Stimulated activated CD8-positive, alpha-beta memory T cell treated with anti-CD3 and anti-CD28 coated beads, Interleukin-15, amount 100 ng/mL, for 24 hours (primary cell): ENCODE data around the gene TLCD3B.
"Not testable (repeated sequence)": the region's sequence is repeated elsewhere in the genome, so short reads cannot be mapped to it uniquely, and the experiment has no call there.

ENCODE experiments used
- DNase-seq: peaks from one replicate; pipeline ENCODE4 v3.0.0-alpha.2; 2020; ENCODE audit warnings: low read depth

Gene TLCD3B

DNA sequence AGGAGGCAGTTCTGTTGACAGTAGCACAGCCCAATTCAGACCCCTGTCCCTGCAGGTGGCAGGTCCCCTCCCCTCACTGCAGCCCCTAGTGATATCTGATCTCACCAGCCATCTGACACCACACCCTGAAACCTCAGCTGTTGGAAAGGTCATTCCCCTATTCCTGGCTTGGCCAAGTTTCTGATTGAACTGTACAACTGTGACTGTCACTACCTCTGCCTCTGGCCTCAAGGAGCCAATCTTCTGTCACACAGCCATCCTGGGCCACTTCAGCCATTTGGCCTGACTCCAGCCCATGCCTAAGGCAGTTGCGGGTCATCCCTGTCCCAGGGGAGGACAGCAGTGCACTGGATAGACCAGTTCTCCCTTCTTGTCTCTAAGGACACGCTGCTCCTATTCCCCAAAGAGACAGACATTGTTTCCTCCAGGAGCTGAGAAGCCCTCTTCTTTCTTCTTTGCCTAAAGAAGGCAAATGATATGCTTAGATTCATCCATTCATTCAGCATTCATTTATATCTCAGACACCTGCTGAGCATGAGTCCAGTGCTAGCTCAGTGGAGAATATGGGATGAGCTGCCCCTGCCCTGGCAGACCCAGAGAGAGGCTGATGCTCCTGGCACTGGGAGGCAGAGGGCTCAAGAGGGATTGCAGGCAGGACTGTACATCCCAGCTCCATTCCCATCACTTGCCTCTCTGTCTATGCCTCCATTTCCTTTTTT lies 29.9 kb upstream of the TLCD3B start:
- DNase-seq = no peak

DNA sequence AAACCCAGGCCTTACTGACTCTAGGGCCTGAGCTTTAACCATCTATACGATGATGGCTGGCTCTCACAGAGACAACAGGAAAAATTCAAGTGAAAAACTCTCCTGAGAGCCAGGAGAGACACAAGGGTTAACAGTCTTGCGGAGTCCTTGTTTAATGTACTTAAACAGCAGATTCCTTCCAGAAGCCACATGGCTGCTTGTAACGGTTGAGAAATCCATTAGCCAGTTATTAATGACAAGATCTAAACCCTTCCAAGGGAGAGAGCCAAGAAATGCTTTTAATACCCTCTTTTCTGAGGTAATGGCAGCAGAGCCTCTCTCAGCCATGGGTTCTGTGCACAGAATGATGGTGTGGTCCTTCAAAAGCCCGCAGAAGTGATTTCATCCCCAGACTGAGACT lies 29.3 kb upstream of the TLCD3B start:
- no peak for DNase-seq

- no peak for DNase-seq
Measured at GRCh38 chr16:30054959-30055553, 24.0 kb upstream of the TLCD3B start.

- DNase-seq = no peak
Measured at GRCh38 chr16:30054451-30054850, 23.4 kb upstream of the TLCD3B start.

GRCh38 chr16:30053376-30054015 lies 22.4 kb upstream of the TLCD3B start:
- no peak for DNase-seq

- DNase-seq = peak; percentile 94
Measured at GRCh38 chr16:30052671-30053372, 21.8 kb upstream of the TLCD3B start.

GRCh38 chr16:30051518-30051917 lies 20.4 kb upstream of the TLCD3B start:
- DNase-seq = no peak

DNA sequence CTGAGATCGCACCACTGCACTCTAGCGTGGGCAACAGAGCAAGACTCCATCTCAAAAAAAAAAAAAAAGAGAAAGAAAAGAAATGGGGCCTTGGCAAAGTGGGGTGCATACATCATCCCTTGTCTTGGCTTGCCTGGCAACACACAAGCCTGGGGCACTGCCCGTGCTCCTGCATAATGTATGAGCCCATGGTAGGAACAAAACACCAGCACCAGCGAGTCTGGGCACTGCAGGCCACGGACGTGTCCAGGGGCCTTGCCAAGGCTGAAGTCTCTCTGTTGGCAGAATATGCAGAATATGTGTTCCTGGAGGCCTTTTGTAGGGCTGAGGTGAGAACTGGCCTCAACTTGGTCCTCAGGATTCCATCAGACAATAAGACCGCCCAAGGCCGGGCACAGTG lies 18.8 kb upstream of the TLCD3B start:
- no peak for DNase-seq

DNA sequence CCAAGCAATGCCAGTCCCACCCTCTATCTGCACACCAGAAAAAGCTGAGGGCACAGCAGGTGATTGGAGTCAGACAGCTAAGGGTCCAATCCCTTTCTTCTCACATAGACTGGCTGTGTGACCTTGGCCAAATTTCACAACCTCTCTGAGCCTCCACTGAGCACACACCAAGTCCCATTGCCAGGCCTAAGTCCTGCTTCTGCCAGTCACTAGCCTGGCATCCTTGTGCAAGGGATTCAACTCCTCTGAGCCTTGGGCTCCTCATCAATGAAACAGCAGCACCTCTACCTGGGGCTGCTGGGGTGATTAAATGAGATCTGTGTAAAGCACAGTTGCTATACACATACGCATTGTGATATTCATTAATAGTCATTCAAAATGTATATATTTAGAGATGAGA lies 15.5 kb upstream of the TLCD3B start:
- no peak for DNase-seq

DNA sequence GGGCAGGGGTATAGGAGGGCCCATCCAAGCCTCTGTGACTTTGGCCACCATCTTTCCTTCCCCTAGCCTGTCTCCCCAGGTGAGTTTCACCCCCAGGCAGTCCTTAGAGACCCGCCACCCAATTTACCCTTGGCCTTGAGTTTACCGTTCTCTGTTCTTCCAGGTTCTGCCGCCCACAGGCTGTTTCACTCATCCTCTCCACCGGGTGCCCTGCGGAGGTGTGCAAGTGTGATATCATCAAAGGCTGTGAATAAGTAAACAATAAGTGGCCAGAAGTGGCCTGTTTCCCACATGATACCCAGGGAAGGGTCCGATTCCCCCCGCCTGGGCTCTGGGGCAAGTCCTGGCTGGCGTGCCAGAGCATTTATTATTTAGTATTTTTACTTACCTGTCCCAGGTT lies 15.1 kb upstream of the TLCD3B start:
- DNase-seq = no peak

GRCh38 chr16:30041841-30042240 lies 10.8 kb upstream of the TLCD3B start:
- no peak for DNase-seq

DNA sequence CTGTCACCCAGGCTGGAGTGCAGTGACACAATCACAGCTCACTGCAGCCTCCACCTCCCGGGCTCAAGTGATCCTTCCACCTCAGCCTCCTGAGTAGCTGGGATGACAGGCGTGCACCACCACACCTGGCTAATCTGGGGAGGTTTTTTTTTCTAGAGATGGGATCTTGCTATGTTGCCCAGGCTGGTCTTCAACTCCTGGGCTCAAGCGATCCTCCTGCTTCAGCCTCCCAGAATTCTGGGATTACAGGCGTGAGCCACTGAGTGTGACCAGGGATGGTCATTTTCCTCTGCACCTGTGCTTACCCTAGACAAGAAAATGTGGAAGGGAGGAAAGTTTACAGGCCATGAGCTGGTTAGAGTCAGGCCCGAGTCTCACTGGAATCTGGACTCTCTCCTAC lies 9.6 kb upstream of the TLCD3B start:
- not testable (repeated sequence) for DNase-seq

DNA sequence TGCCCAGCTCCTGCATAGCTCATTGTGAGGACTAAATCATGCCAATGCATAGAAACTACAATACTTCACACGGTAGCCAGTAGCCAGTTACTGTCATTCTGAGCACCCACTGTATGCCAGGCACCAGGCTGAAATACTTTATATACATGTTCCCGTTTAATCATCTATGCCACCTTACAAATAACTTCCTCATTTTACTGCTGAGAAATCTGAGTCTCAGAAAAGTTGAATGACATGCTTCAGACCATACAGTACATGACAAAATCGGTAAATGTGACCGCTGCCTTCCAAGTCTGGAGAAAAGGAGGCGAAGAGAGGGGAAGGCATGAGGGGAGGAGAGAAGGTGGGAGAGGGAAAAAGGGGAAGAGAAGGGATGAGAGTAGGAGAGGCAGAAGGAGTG lies 9.2 kb upstream of the TLCD3B start:
- DNase-seq = no peak

DNA sequence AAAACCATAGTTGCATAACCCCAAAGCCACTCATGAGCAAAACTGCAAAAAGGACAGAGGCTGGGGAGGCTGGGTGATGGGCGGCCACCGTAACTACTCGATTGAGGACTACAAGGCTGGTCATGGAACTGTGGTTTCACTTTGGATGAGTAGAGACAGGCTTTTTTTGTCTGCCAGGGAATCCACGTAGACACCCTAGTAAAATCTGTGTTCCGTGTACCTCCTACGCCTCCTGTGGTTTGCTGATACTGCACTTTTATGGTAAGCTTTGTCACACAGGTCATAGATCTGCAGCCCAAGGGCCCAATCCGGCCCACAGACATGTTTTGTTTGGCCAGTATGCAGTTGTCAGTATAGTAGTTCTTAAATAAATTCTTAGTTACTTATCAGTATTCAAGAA lies 2.2 kb upstream of the TLCD3B start:
- no peak for DNase-seq

GRCh38 chr16:30032083-30032819 lies 1.2 kb upstream of the TLCD3B start:
- no peak for DNase-seq

GRCh38 chr16:30031477-30031918 lies 427 bp upstream of the TLCD3B start:
- no peak for DNase-seq

- no peak for DNase-seq
Measured at GRCh38 chr16:30030011-30030685, 923 bp downstream of the TLCD3B start.

- DNase-seq = no peak
Measured at GRCh38 chr16:30028438-30029076, 2.5 kb downstream of the TLCD3B start.

GRCh38 chr16:30027588-30028437 lies 3.3 kb downstream of the TLCD3B start:
- no peak for DNase-seq

GRCh38 chr16:30026449-30026848 lies 4.6 kb downstream of the TLCD3B start:
- DNase-seq = no peak
